SK-N-SH (cell line): ENCODE measurements around the gene PTPRD. TPM values are rescaled to one million over a fixed set of nuclear protein-coding genes. Genes with fewer than 3 reads are reported as not detected.

Experiments used
- CTCF ChIA-PET: fragments of 300-600, 350-600 bp; formaldehyde crosslinking; extraction: SDS; loops from one replicate; lab custom pipeline; 2021; lab: Yijun Ruan, JAX
- POLR2A ChIA-PET: fragments of 350-600 bp; sonication (Branson Sonifier 250); formaldehyde crosslinking; extraction: SDS; loops from one replicate; lab custom pipeline; 2020; ENCODE audit warnings: antibody characterized with exemption, inconsistent platforms; lab: Yijun Ruan, JAX
- DNase-seq: peaks from one replicate; pipeline ENCODE4 v3.0.0; 2012
- H2AFZ ChIP-seq: fragments of 200-600 bp; sonication (generic); 2 replicates; pipeline ENCODE4 v1.8.1; 2016; ENCODE audit warnings: antibody characterized with exemption, mild to moderate bottlenecking, low read depth
- H3F3A ChIP-seq: fragments of 200-600 bp; sonication (generic); replicated peaks from 2 replicates; pipeline ENCODE3; 2016; ENCODE audit warnings: antibody characterized with exemption, mild to moderate bottlenecking; ENCODE audit not compliant: insufficient read depth
- H3K27ac ChIP-seq, 2 experiments: fragments of 200-500 bp in 1 of 2; fragments of 200-600 bp in 1 of 2; sonication (Bioruptor generic) in 1 of 2; sonication (generic), shearing (Covaris generic) in 1 of 2; 2 replicates each; pipeline versions ENCODE4 v1.5.1 to v1.6.1; 2014 to 2016; ENCODE audit warnings: low read depth in 2 of 2, inconsistent platforms in 1 of 2, low read length in 1 of 2, mild to moderate bottlenecking in 1 of 2, mixed read lengths in 1 of 2
- H3K27me3 ChIP-seq: fragments of 200-600 bp; sonication (generic), shearing (Covaris generic); 2 replicates; pipeline ENCODE4 v1.6.1; 2016; ENCODE audit warnings: mixed run types; ENCODE audit not compliant: insufficient read depth
- H3K36me3 ChIP-seq, 2 experiments: fragments of 200-500 bp in 1 of 2; fragments of 200-600 bp in 1 of 2; sonication (Bioruptor generic) in 1 of 2; sonication (generic) in 1 of 2; replicated peaks in 1 of 2; 2 replicates each; pipeline versions ENCODE3 to v1.5.1; 2014 to 2016; ENCODE audit warnings: low read length in 1 of 2, mild to moderate bottlenecking in 1 of 2; ENCODE audit not compliant: insufficient read depth in 2 of 2, control insufficient read depth in 1 of 2
- H3K4me1 ChIP-seq, 2 experiments: fragments of 200-500 bp in 1 of 2; fragments of 200-600 bp in 1 of 2; sonication (Bioruptor generic) in 1 of 2; sonication (generic), shearing (Covaris generic) in 1 of 2; 2 replicates each; pipeline versions ENCODE4 v1.5.1 to v1.6.1; 2014 to 2016; ENCODE audit warnings: low read depth in 1 of 2, low read length in 1 of 2, mixed run types in 1 of 2; ENCODE audit not compliant: insufficient read depth in 2 of 2, control insufficient read depth in 1 of 2
- H3K4me2 ChIP-seq: fragments of 200-600 bp; sonication (generic), shearing (Covaris generic); 2 replicates; pipeline ENCODE4 v1.6.1; 2017; ENCODE audit warnings: mixed run types
- H3K4me3 ChIP-seq, 2 experiments: fragments of 200-500 bp in 1 of 2; fragments of 200-600 bp in 1 of 2; sonication (Bioruptor generic) in 1 of 2; sonication (generic), shearing (Covaris generic) in 1 of 2; 2 replicates each; pipeline versions ENCODE4 v1.5.1 to v1.8.1; 2014 to 2016; ENCODE audit warnings: low read depth in 2 of 2, inconsistent platforms in 1 of 2, low read length in 1 of 2, mild to moderate bottlenecking in 1 of 2, mixed read lengths in 1 of 2, moderate library complexity in 1 of 2
- H3K79me2 ChIP-seq: fragments of 200-600 bp; sonication (generic); 2 replicates; pipeline ENCODE4 v1.8.1; 2017; ENCODE audit warnings: mild to moderate bottlenecking; ENCODE audit not compliant: insufficient read depth
- H3K9ac ChIP-seq: fragments of 200-600 bp; sonication (generic); 2 replicates; pipeline ENCODE4 v1.6.1; 2017; ENCODE audit warnings: mixed run types
- H3K9me2 ChIP-seq: fragments of 200-600 bp; sonication (generic); 2 replicates; pipeline ENCODE4 v1.6.1; 2017; ENCODE audit warnings: mixed run types
- H3K9me3 ChIP-seq: fragments of 200-600 bp; sonication (generic); 2 replicates; pipeline ENCODE4 v1.6.1; 2017; ENCODE audit warnings: mixed run types, mild to moderate bottlenecking, moderate library complexity
- H4K20me1 ChIP-seq: fragments of 200-600 bp; sonication (generic); 2 replicates; pipeline ENCODE4 v1.6.1; 2017; ENCODE audit warnings: mild to moderate bottlenecking, mixed run types; ENCODE audit not compliant: insufficient read depth
- FOXJ3 ChIP-seq: sonication (generic); formaldehyde crosslinking; IDR thresholded peaks from 2 replicates; pipeline ENCODE4 v1.5.1; 2020; ENCODE audit warnings: mild to moderate bottlenecking, missing genetic modification reagents
- GABPA ChIP-seq: IDR thresholded peaks from 2 replicates; pipeline ENCODE4 v1.4.0; 2012; ENCODE audit warnings: low read depth, mild to moderate bottlenecking
- GATA2 ChIP-seq: sonication (generic); formaldehyde crosslinking; IDR thresholded peaks from 2 replicates; pipeline ENCODE4 v1.5.0; 2020; ENCODE audit warnings: mild to moderate bottlenecking, missing genetic modification reagents
- IRF3 ChIP-seq: fragments of 150-350 bp; IDR thresholded peaks from 2 replicates; pipeline ENCODE4 v1.6.1; 2016; ENCODE audit warnings: mild to moderate bottlenecking, low read depth, low read length
- NFIC ChIP-seq: IDR thresholded peaks from 2 replicates; pipeline ENCODE4 v1.4.0; 2012; ENCODE audit warnings: borderline replicate concordance
- NRF1 ChIP-seq: IDR thresholded peaks from 2 replicates; pipeline ENCODE4 v1.6.1; 2012; ENCODE audit warnings: low read depth, mild to moderate bottlenecking, low read length
- PBX3 ChIP-seq: IDR thresholded peaks from 2 replicates; pipeline ENCODE4; 2012
- RCOR1 ChIP-seq: fragments of 150-350 bp; IDR thresholded peaks from 2 replicates; pipeline ENCODE4 v1.6.1; 2017; ENCODE audit warnings: antibody characterized with exemption, low read length
- TEAD4 ChIP-seq: IDR thresholded peaks from 2 replicates; pipeline ENCODE4 v1.4.0; 2012; ENCODE audit warnings: mild to moderate bottlenecking, borderline replicate concordance; ENCODE audit not compliant: insufficient read depth
- USF1 ChIP-seq: IDR thresholded peaks from 2 replicates; pipeline ENCODE4 v1.4.0; 2012; ENCODE audit warnings: low read depth, borderline replicate concordance
- ZBTB33 ChIP-seq: IDR thresholded peaks from 2 replicates; pipeline ENCODE4 v1.4.0; 2012; ENCODE audit warnings: low read depth, borderline replicate concordance
- WGBS: methylation state at CpG from one replicate; pipeline ENCODE4 v1.1.6; 2017; ENCODE audit warnings: low lambda C conversion rate; 5-methylcytosine and 5-hydroxymethylcytosine counted together
- polyA plus RNA-seq, 3 experiments: library from polyadenylated mRNA; depleted of rRNA; stranded (reverse); fragments of >200 nt; gene quantifications; 2 replicates each; pipeline ENCODE4 v1.2.3, GENCODE V29; 2012

PTPRD gene
- polyA plus RNA-seq, 1 of the 3 experiments (the other 2 are of a cell fraction), result 0.15 TPM

GRCh38 chr9:8659108-8659507 lies 1953.7 kb downstream of the PTPRD start:
- Histone ChIP-seq H3K36me3 (no peaks in the 10 kb centered on the region), H2AFZ (no peak overlapping the region), H3K4me2 (no peak overlapping the region), H3K9ac (no peak overlapping the region), H4K20me1 (no peaks in the 10 kb centered on the region), H3F3A (no peaks in the 10 kb centered on the region), H3K9me2 (no peaks in the 10 kb centered on the region), H3K4me1 (peaks cover 0 to 5% of the 10 kb centered on the region in 2 experiments; a peak in 2 of 4 replicates), H3K4me3 (no peak overlapping the region), H3K27me3 (no peaks in the 10 kb centered on the region), H3K27ac (no peak overlapping the region), H3K9me3 (no peaks in the 10 kb centered on the region), H3K79me2 (no peaks in the 10 kb centered on the region)
- ChIA-PET CTCF (no interaction called here), POLR2A (no interaction called here)
- no peak for TF ChIP-seq GABPA
- no peak for TF ChIP-seq RCOR1
- no peak for TF ChIP-seq IRF3
- TF ChIP-seq TEAD4, result no peak
- no peak for TF ChIP-seq NFIC
- TF ChIP-seq USF1, result no peak
- no peak for TF ChIP-seq GATA2 (CRISPR knock-in tag)
- TF ChIP-seq NRF1, result no peak
- no peak for DNase-seq

- Histone ChIP-seq H3K79me2 (no peaks in the 10 kb centered on the region), H3K27ac (no peak overlapping the region), H3K4me2 (no peak overlapping the region), H3K27me3 (no peaks in the 10 kb centered on the region), H3K9me3 (no peaks in the 10 kb centered on the region), H2AFZ (no peak overlapping the region), H3K4me1 (peaks cover 0 to 3% of the 10 kb centered on the region in 2 experiments; a peak in 2 of 4 replicates), H3K36me3 (no peaks in the 10 kb centered on the region), H3K9ac (no peak overlapping the region), H3F3A (no peaks in the 10 kb centered on the region), H3K4me3 (no peak overlapping the region), H3K9me2 (no peaks in the 10 kb centered on the region), H4K20me1 (no peaks in the 10 kb centered on the region)
- ChIA-PET CTCF (no interaction called here), POLR2A (no interaction called here)
- DNase-seq, result no peak
- TF ChIP-seq FOXJ3 (CRISPR knock-in tag) (no peak), GATA2 (CRISPR knock-in tag) (no peak), PBX3 (no peak), USF1 (no peak), ZBTB33 (no peak)
- WGBS, result 28% methylated on average over 2 of the region's 2 CpGs
These were observed 1957.7 kb downstream of the PTPRD start for GRCh38 chr9:8655071-8655470.
